Measurements from ENCODE around the gene SLAMF6. TPM values are rescaled to one million over a fixed set of nuclear protein-coding genes. Genes with fewer than 3 reads are reported as not detected.
"Not testable (repeated sequence)": the region's sequence is repeated elsewhere in the genome, so short reads cannot be mapped to it uniquely, and the experiment has no call there.

Gene SLAMF6
- total RNA-seq, 4 donors from 2014 or later = 0.20 to 1.5 (median 0.46) TPM

DNA sequence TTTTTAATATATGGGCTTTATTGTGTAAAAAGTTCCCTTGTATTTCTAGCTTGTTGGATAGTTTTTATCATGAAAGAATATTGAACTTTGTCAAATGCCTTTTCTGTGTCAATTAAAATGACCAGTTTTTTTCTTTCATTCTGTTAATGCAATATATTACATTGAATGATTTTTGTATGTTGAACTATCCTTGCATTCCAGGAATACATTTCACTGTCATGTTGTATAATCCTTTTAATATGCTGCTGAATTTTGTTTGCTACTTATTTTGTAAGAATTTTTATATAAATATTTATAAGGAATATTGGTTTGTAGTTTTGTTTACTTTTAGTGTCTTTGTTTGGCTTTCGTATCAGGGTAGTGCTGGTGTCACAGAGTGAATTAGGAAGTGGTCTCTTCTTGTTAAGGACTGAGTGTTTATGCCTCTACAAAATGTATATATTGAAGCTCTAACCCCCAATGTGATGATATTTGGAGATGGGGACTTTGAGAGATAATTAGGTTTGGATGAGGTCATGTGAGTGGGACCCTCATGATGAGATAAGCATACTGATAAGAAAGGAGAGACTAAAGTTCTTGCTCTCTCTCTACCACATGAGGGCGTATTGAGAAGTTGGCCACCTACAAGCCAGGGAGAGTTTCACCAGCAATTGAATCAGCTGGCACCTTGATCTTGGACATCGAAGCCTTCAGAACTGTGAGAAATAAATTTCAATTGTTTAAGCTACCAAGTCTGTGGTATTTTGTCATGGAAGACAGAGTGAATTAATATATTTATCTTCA, 12.0 kb upstream of the SLAMF6 start:
- DNase-seq (ENCODE audit: low spot score in 2 of 2) = no peak
- 72 to 83% methylated on average over 3 of the region's 3 CpGs for WGBS, 2 donors
- no peak for TF ChIP-seq EP300 (IDR thresholded peaks at IDR 0.05)
- TF ChIP-seq, protein P1, sequence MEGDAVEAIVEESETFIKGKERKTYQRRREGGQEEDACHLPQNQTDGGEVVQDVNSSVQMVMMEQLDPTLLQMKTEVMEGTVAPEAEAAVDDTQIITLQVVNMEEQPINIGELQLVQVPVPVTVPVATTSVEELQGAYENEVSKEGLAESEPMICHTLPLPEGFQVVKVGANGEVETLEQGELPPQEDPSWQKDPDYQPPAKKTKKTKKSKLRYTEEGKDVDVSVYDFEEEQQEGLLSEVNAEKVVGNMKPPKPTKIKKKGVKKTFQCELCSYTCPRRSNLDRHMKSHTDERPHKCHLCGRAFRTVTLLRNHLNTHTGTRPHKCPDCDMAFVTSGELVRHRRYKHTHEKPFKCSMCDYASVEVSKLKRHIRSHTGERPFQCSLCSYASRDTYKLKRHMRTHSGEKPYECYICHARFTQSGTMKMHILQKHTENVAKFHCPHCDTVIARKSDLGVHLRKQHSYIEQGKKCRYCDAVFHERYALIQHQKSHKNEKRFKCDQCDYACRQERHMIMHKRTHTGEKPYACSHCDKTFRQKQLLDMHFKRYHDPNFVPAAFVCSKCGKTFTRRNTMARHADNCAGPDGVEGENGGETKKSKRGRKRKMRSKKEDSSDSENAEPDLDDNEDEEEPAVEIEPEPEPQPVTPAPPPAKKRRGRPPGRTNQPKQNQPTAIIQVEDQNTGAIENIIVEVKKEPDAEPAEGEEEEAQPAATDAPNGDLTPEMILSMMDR (IDR thresholded peaks at IDR 0.05) = no peak
- TF ChIP-seq POLR2A (IDR thresholded peaks at IDR 0.05) = no peak
- Histone ChIP-seq H3K36me3 (no peaks in the 10 kb centered on the region), H3K4me3 (no peak overlapping the region), H3K4me1 (no peaks in the 10 kb centered on the region), H3K27ac (no peak overlapping the region), H3K27me3 (no peaks in the 10 kb centered on the region), H3K9me3 (peaks cover 0 to 49% (median 7%) of the 10 kb centered on the region in 4 donors)

DNA sequence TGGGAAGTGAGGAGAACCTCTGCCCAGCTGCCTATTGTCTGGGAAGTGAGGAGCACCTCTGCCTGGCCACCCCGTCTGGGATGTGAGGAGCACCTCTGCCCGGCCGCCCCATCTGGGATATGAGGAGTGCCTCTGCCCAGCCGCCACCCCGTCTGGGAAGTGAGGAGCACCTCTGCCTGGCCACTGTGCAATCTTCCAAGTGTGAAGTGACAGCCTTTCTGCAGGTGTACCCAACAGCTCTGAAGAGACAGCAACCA, 9.4 kb upstream of the SLAMF6 start:
- H3K36me3 ChIP-seq; H3K4me1 ChIP-seq; DNase-seq (ENCODE audit: low spot score in 2 of 2); H3K27me3 ChIP-seq; H3K27ac ChIP-seq; H3K4me3 ChIP-seq: not testable (repeated sequence)
- peaks cover 0 to 55% (median 7%) of the 10 kb centered on the region in 4 donors for H3K9me3 ChIP-seq
- WGBS, 2 donors = 80% methylated on average over 4 of the region's 5 CpGs; no CpG with 5 or more reads in 1 of the 2 donors

DNA sequence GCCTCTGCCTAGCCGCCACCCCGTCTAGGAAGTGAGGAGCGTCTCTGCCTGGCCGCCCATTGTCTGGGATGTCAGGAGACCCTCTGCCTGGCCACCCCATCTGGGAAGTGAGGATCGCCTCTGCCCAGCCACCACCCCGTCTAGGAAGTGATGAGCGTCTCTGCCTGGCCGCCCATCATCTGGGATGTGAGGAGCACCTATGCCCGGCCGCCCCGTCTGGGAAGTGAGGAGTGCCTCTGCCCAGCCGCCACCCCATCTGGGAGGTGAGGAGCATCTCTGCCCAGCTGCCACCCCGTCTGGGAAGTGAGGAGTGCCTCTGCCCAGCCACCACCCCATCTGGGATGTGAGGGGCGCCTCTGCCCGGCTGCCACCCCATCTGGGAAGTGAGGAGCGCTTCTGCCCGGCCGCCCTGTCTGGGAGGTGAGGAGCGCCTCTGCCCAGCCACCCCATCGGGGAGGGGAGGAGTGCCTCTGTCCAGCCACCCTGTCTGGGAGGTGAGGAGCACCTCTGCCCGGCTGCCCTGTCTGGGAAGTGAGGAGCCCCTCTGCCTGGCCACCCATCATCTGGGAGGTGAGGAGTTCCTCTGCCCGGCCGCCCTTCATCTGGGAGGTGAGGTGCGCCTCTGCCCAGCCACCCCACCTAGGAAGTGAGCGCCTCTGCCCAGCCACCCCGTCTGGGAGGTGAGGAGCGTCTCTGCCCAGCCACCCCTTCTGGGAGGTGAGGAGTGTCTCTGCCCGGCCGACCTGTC, 8.9 kb upstream of the SLAMF6 start:
- not testable (repeated sequence) for H3K27ac ChIP-seq; H3K27me3 ChIP-seq; H3K4me3 ChIP-seq; H3K36me3 ChIP-seq; DNase-seq (ENCODE audit: low spot score in 2 of 2); H3K4me1 ChIP-seq
- WGBS, 2 donors = 86 to 91% methylated on average over 13 to 20 of the region's 29 CpGs
- H3K9me3 ChIP-seq = peaks cover 0 to 55% (median 7%) of the 10 kb centered on the region in 4 donors

DNA sequence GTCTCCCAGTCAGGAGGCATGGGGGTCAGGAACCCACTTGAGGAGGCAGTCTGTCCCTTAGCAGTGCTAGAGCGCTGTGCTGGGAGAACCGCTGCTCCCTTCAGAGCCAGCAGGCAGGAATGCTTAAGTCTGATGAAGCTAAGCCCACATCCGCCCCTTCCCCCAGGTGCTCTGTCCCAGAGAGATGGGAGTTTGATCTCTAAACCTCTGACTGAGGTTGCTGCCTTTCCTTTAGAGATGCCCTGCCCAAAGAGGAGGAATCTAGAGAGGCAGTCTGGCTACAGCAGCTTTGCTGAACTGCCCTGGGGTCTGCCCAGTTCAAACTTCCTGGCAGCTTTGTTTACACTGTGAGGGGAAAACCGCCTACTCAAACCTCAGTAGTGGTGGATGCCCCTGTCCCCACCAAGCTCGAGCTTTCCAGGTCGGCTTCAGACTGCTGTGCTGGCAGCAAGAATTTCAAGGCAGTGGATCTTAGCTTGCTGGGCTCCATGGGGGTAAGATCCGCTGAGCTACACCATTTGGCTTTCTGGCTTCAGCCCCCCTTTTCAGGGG, 6.4 kb upstream of the SLAMF6 start:
- peaks cover 0 to 49% (median 2%) of the 10 kb centered on the region in 4 donors for H3K9me3 ChIP-seq
- H3K36me3 ChIP-seq; H3K27me3 ChIP-seq; H3K27ac ChIP-seq; H3K4me1 ChIP-seq; H3K4me3 ChIP-seq; DNase-seq (ENCODE audit: low spot score in 2 of 2): not testable (repeated sequence)
- WGBS, 2 donors = 68 to 74% methylated on average over 3 to 7 of the region's 7 CpGs

DNA sequence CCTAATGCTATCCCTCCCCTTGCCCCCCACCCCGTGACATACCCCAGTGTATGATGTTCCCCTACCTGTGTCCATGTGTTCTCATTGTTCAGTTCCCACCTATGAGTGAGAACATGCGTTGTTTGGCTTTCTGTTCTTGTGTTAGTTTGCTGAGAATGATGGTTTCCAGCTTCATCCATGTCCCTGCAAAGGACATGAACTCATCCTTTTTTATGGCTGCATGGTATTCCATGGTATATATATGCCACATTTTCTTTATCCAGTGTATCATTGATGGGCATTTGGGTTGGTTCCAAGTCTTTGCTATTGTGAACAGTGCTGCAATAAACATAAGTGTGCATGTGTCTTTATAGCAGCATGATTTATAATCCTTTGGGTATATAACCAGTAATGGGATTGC, 734 bp upstream of the SLAMF6 start:
- H3K9me3 ChIP-seq = peaks cover 0 to 16% (median 0%) of the 10 kb centered on the region in 4 donors
- 81 to 87% methylated on average over 2 of the region's 2 CpGs for WGBS, 2 donors

DNA sequence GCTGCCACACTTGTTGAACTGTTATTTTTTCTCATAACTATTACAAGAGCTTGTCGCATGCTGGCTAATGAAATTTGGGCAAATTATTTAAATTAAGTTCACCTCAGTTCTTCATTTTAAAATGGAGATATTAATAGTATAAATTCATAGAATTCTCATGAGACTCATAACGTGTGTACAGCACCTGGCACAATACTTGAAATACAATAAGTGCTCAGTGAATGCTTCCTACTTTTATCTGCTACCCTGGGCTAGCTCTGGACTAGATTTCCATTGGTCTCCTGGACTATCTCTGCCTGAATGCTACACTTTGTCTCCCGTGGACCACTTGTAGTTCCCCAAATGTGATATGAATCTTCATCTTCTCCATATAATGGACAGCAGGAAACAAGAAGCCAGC, 919 bp downstream of the SLAMF6 start:
- no peak for DNase-seq (ENCODE audit: low spot score in 2 of 2)
- Histone ChIP-seq H3K9me3 (peaks cover 0 to 15% (median 0%) of the 10 kb centered on the region in 4 donors), H3K36me3 (no peaks in the 10 kb centered on the region), H3K4me3 (peak overlapping the region in 1 of 4 donors; percentile 41), H3K4me1 (no peaks in the 10 kb centered on the region), H3K27ac (peak overlapping the region in 1 of 4 donors; percentile 70), H3K27me3 (no peaks in the 10 kb centered on the region)
- TF ChIP-seq POLR2A (IDR thresholded peaks at IDR 0.05) = no peak
- TF ChIP-seq, protein P1 (IDR thresholded peaks at IDR 0.05) = no peak
- no peak for TF ChIP-seq EP300 (IDR thresholded peaks at IDR 0.05)
- 56 to 62% methylated on average over 3 of the region's 3 CpGs for WGBS, 2 donors

More for the DNA sequence above, 734 bp upstream of the SLAMF6 start:
- not testable (repeated sequence) for H3K27me3 ChIP-seq; H3K27ac ChIP-seq; H3K4me3 ChIP-seq; DNase-seq (ENCODE audit: low spot score in 2 of 2); H3K36me3 ChIP-seq; H3K4me1 ChIP-seq

DNA sequence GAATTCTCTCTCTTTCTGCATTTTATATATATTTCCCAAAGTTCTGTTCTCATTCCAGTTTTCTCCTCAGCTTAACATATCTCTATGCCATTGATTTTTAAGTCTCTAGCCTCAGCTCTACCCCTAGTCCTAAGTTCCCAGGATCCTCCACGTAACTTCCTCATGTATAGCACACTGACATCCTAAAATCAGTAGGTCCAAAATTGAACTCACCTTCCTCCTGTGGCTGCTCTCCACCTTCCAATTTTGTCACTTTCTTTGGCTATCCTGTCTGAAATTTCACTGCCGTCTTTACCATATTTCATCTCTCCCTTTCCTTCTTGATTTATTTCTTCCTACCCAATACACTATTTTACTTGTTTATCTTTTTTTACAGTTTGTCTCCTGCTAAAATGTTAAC, 1.5 kb downstream of the SLAMF6 start:
- H3K36me3 ChIP-seq = no peaks in the 10 kb centered on the region
- no peak for DNase-seq (ENCODE audit: low spot score in 2 of 2)
- H3K27ac ChIP-seq = peak overlapping the region in 1 of 4 donors; percentile 70
- no peaks in the 10 kb centered on the region for H3K4me1 ChIP-seq
- 61 to 76% methylated on average over 2 of the region's 2 CpGs for WGBS, 2 donors
- no peaks in the 10 kb centered on the region for H3K27me3 ChIP-seq
- peaks cover 0 to 15% (median 0%) of the 10 kb centered on the region in 4 donors for H3K9me3 ChIP-seq
- peak overlapping the region in 1 of 4 donors; percentile 41 for H3K4me3 ChIP-seq
- TF ChIP-seq EP300 (IDR thresholded peaks at IDR 0.05) (no peak), POLR2A (IDR thresholded peaks at IDR 0.05) (no peak)
